Ovary (tissue), 9 donors: ENCODE results near the gene TMEM131. TPM values are rescaled to one million over a fixed set of nuclear protein-coding genes. Genes with fewer than 3 reads are reported as not detected.

Experiments
- DNase-seq, 5 donors: peaks; one replicate each; pipeline ENCODE4 v3.0.0-alpha.2; 2019 to 2020
- H3K27ac ChIP-seq, 2 donors: fragments of 200-600 bp; one replicate each; pipeline versions ENCODE4 v1.5.1 to v1.8.0; 2019 to 2022
- H3K27me3 ChIP-seq: fragments of 200-600 bp; one replicate; pipeline ENCODE4 v1.8.0; 2022
- H3K36me3 ChIP-seq: fragments of 200-600 bp; sonication (generic); one replicate; pipeline ENCODE4 v1.5.1; 2019
- H3K4me1 ChIP-seq: one replicate; pipeline ENCODE4 v1.8.1; 2013; ENCODE audit warnings: mild to moderate bottlenecking, moderate library complexity; ENCODE audit not compliant: insufficient read depth
- H3K4me3 ChIP-seq: fragments of 200-600 bp; sonication (generic); one replicate; pipeline ENCODE4 v1.5.1; 2017
- H3K9me3 ChIP-seq, 2 donors: fragments of 200-600 bp in 1 of 2; sonication (generic) in 1 of 2; one replicate each; pipeline versions ENCODE4 v1.5.1 to v1.8.1; 2013 to 2019; ENCODE audit warnings: mild to moderate bottlenecking in 1 of 2, moderate library complexity in 1 of 2
- CTCF ChIP-seq, 3 donors: fragments of 450-650 bp in 2 of 3; fragments of 200-600 bp in 1 of 3; IDR thresholded peaks; one replicate each; pipeline versions ENCODE4 v1.5.1 to v1.8.0; 2016 to 2022; ENCODE audit warnings: antibody characterized with exemption in 3 of 3, mild to moderate bottlenecking in 1 of 3
- EP300 ChIP-seq: sonication (generic); formaldehyde crosslinking; IDR thresholded peaks from one replicate; pipeline ENCODE4 v1.6.1; 2017; ENCODE audit warnings: antibody characterized with exemption
- POLR2A ChIP-seq: fragments of 450-650 bp; IDR thresholded peaks from one replicate; pipeline ENCODE4 v1.6.1; 2017; ENCODE audit warnings: antibody characterized with exemption, mild to moderate bottlenecking, moderate library complexity
- WGBS, 3 donors: extraction: QIAGEN DNeasy Blood & Tissue Kit in 1 of 3; methylation state at CpG; one replicate each; pipeline versions ENCODE4 v1.1.5 to v1.1.7; 2013 to 2017; 5-methylcytosine and 5-hydroxymethylcytosine counted together
- intact Hi-C, 4 donors: fragments of 100-400 bp; cut with DNase I; formaldehyde crosslinking; loops; one replicate each; pipeline versions ENCODE4 v1.11.0 to v1.15.1; 2022 to 2023
- polyA plus RNA-seq, 2 donors: library from polyadenylated mRNA; stranded (reverse); fragments of 200-250 nt in 1 of 2; fragments of 350-450 nt in 1 of 2; fragmentation: Illumina TruSeq in 1 of 2; extraction: RNeasy Lipid Tissue Mini Kit (QIAGEN cat#74804) in 1 of 2; gene quantifications; one replicate each; pipeline ENCODE4 v1.2.3, GENCODE V29; 2013 to 2014
- total RNA-seq, 7 donors: library from RNA; depleted of rRNA in 2 of 7; stranded (reverse); fragments of >200 nt in 2 of 7; fragmentation: NEBNext Ultra II Directional in 3 of 7; extraction: Animal tissue kit (Norgen Biotek cat#: 25700) in 3 of 7; gene quantifications; one replicate each; pipeline versions ENCODE4 v1.1.0 to v1.2.4, GENCODE V29; 2016 to 2023
- donor health status: DM: no; HTN: no; CAD: no; lungs with moderate emphysema.
- donor health status: DM: no; HTN: no; CAD: no.
- donor health status: Bipolar disorder and iron deficiency.
- donor health status: DM: yes; HTN: yes; CAD: no.
- donor health status: DM: no; HTN: no; CAD: no.
- donor health status: DM: yes; HTN: yes; CAD: no.

TMEM131 gene
- total and polyA plus RNA-seq, 9 donors: 16.1 to 44.0 (median 38.4) TPM

DNA sequence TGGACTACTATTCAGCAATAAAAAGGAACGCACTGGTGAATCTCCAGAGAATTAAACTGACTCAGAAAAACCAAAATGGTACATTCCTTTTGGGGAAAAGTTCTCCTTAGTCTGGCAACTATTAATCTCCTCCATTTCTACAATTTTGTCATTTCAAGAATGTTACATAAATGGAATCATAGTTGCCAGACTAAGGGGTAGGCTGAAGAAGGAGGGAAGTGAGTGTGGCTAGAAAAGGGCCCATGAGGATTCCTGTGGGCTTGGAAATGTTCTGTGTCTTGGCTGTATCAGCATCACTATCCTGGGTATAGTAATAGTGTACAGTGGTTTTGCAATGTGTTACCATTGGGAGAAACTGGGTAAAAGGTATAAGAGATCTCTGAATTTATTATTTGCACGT is 209.9 kb downstream of the TMEM131 start:
- no peak for TF ChIP-seq POLR2A
- TF ChIP-seq EP300: no peak
- no peak for TF ChIP-seq CTCF (IDR thresholded peaks at IDR 0.05)
- Histone ChIP-seq H3K27ac (no peak overlapping the region), H3K4me1 (no peaks in the 10 kb centered on the region), H3K36me3 (no peaks in the 10 kb centered on the region), H3K9me3 (no peaks in the 10 kb centered on the region), H3K27me3 (no peaks in the 10 kb centered on the region), H3K4me3 (no peak overlapping the region)
- DNase-seq: no peak
- WGBS, 3 donors: 92 to 96% (median 94%) methylated on average over 2 of the region's 2 CpGs
- intact Hi-C loops: no loop called here

DNA sequence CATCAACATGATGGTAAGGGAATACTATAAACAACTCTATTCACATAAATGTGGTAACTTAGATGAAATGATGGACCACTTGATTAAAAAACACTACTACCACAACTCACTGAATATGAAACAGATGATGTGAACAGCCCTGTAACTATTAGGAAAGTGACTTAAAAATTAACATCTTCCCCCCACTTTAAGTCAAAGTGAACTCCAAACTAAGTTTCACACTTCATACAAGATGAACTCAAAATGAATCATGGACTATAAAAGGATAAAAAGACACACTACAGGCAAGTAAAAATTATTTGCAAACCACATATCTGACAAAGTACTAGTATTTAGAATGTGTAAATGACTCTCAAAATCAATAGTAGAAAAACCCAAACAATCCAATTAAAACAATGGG is 210.8 kb downstream of the TMEM131 start:
- Histone ChIP-seq H3K27ac (no peak overlapping the region), H3K36me3 (no peaks in the 10 kb centered on the region), H3K9me3 (no peaks in the 10 kb centered on the region), H3K4me3 (no peak overlapping the region), H3K4me1 (no peaks in the 10 kb centered on the region), H3K27me3 (no peaks in the 10 kb centered on the region)
- no peak for DNase-seq
- intact Hi-C loops: no loop called here
- TF ChIP-seq EP300: no peak
- TF ChIP-seq CTCF (IDR thresholded peaks at IDR 0.05): no peak
- TF ChIP-seq POLR2A: no peak

- H3K9me3 ChIP-seq: no peaks in the 10 kb centered on the region
- no peaks in the 10 kb centered on the region for H3K27me3 ChIP-seq
- no peak for DNase-seq
- no peak for TF ChIP-seq CTCF (IDR thresholded peaks at IDR 0.05)
- TF ChIP-seq POLR2A: no peak
- no peak for TF ChIP-seq EP300
- intact Hi-C loops: no loop called here
- H3K4me3 ChIP-seq: no peak overlapping the region
- no peaks in the 10 kb centered on the region for H3K36me3 ChIP-seq
- no peak overlapping the region for H3K27ac ChIP-seq
- WGBS, 3 donors: 93 to 100% (median 96%) methylated on average over 4 of the region's 4 CpGs
- H3K4me1 ChIP-seq: no peaks in the 10 kb centered on the region
Observed at GRCh38 chr2:97781981-97782380, 213.8 kb downstream of the TMEM131 start.

- TF ChIP-seq POLR2A (no peak), CTCF (IDR thresholded peaks at IDR 0.05) (no peak), EP300 (no peak)
- 69 to 93% (median 77%) methylated on average over 4 of the region's 4 CpGs for WGBS, 3 donors
- DNase-seq: no peak
- Histone ChIP-seq H3K4me3 (no peak overlapping the region), H3K9me3 (no peaks in the 10 kb centered on the region), H3K27me3 (no peaks in the 10 kb centered on the region), H3K4me1 (no peaks in the 10 kb centered on the region), H3K36me3 (no peaks in the 10 kb centered on the region), H3K27ac (no peak overlapping the region)
- intact Hi-C loops: no loop called here
Observed at GRCh38 chr2:97779141-97779540, 216.6 kb downstream of the TMEM131 start.

DNA sequence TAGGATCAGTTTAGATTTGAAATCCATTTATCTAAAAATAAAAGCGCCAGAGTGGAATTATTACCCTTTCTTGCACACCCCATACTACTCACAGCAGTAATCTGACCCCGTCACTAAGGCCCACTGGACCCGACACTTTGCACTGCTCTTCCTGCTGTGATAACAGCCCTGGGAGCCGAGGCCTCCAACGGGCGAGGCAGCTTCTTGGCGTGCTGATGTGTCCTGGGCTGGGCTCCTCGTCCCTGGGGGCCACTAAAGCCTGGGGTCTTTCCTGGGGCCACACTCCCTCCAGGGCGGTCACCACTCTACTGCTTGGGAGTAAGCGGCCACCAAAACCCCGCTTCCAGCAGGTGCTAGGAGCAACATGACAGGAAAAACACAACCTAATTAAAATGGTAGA is 220.7 kb downstream of the TMEM131 start:
- no peak overlapping the region for H3K27ac ChIP-seq
- no peak overlapping the region for H3K4me3 ChIP-seq
- no peaks in the 10 kb centered on the region for H3K36me3 ChIP-seq
- 88 to 90% (median 90%) methylated on average over 11 of the region's 11 CpGs for WGBS, 3 donors
- H3K27me3 ChIP-seq: no peaks in the 10 kb centered on the region
- H3K9me3 ChIP-seq: no peaks in the 10 kb centered on the region
- intact Hi-C loops: no loop called here
- TF ChIP-seq CTCF (IDR thresholded peaks at IDR 0.05) (no peak), EP300 (no peak), POLR2A (no peak)
- DNase-seq: no peak
- no peaks in the 10 kb centered on the region for H3K4me1 ChIP-seq
